Measurements from ENCODE around the gene ABCC2. TPM values are rescaled to one million over a fixed set of nuclear protein-coding genes. Genes with fewer than 3 reads are reported as not detected.

ABCC2 gene
- total RNA-seq, 1 donor from 2014 or later, result 1.9 TPM

- DNase-seq (ENCODE audit: low spot score), result no peak
- no peak overlapping the region for H3K4me3 Mint-ChIP-seq (ENCODE audit: unreplicated experiment)
- no peak for TF ChIP-seq CTCF (IDR thresholded peaks at IDR 0.05; ENCODE audit: unreplicated experiment)
- no peaks in the 10 kb centered on the region for H3K9me3 Mint-ChIP-seq (ENCODE audit: unreplicated experiment)
- H3K27me3 Mint-ChIP-seq (ENCODE audit: unreplicated experiment), result no peaks in the 10 kb centered on the region
- no peak overlapping the region for H3K27ac Mint-ChIP-seq (ENCODE audit: unreplicated experiment)
- H3K4me1 Mint-ChIP-seq (ENCODE audit: unreplicated experiment), result no peaks in the 10 kb centered on the region
- peaks cover 11% of the 10 kb centered on the region for H3K36me3 Mint-ChIP-seq (ENCODE audit: low read depth, unreplicated experiment)
Measured at GRCh38 chr10:99761365-99761764, 21.1 kb upstream of the ABCC2 start.

GRCh38 chr10:99765672-99766301, 16.7 kb upstream of the ABCC2 start:
- DNase-seq (ENCODE audit: low spot score), result no peak
- Mint-ChIP-seq H3K27ac (ENCODE audit: unreplicated experiment) (no peak overlapping the region), H3K9me3 (ENCODE audit: unreplicated experiment) (no peaks in the 10 kb centered on the region), H3K4me1 (ENCODE audit: unreplicated experiment) (peaks cover 2% of the 10 kb centered on the region), H3K27me3 (ENCODE audit: unreplicated experiment) (no peaks in the 10 kb centered on the region), H3K4me3 (ENCODE audit: unreplicated experiment) (no peak overlapping the region), H3K36me3 (ENCODE audit: low read depth, unreplicated experiment) (no peaks in the 10 kb centered on the region)
- TF ChIP-seq CTCF (IDR thresholded peaks at IDR 0.05; ENCODE audit: unreplicated experiment), result no peak

- peaks cover 2% of the 10 kb centered on the region for H3K4me1 Mint-ChIP-seq (ENCODE audit: unreplicated experiment)
- H3K27ac Mint-ChIP-seq (ENCODE audit: unreplicated experiment), result no peak overlapping the region
- H3K9me3 Mint-ChIP-seq (ENCODE audit: unreplicated experiment), result no peaks in the 10 kb centered on the region
- H3K4me3 Mint-ChIP-seq (ENCODE audit: unreplicated experiment), result no peak overlapping the region
- H3K36me3 Mint-ChIP-seq (ENCODE audit: low read depth, unreplicated experiment), result no peaks in the 10 kb centered on the region
- no peak for DNase-seq (ENCODE audit: low spot score)
- TF ChIP-seq CTCF (IDR thresholded peaks at IDR 0.05; ENCODE audit: unreplicated experiment), result no peak
- H3K27me3 Mint-ChIP-seq (ENCODE audit: unreplicated experiment), result no peaks in the 10 kb centered on the region
Measured at GRCh38 chr10:99766302-99766681, 16.1 kb upstream of the ABCC2 start.

GRCh38 chr10:99767901-99768300, 14.5 kb upstream of the ABCC2 start:
- no peaks in the 10 kb centered on the region for H3K9me3 Mint-ChIP-seq (ENCODE audit: unreplicated experiment)
- no peak for TF ChIP-seq CTCF (IDR thresholded peaks at IDR 0.05; ENCODE audit: unreplicated experiment)
- H3K4me1 Mint-ChIP-seq (ENCODE audit: unreplicated experiment), result peaks cover 2% of the 10 kb centered on the region

GRCh38 chr10:99768556-99768955, 13.9 kb upstream of the ABCC2 start:
- Mint-ChIP-seq H3K4me3 (ENCODE audit: unreplicated experiment) (no peak overlapping the region), H3K27me3 (ENCODE audit: unreplicated experiment) (no peaks in the 10 kb centered on the region), H3K27ac (ENCODE audit: unreplicated experiment) (no peak overlapping the region), H3K36me3 (ENCODE audit: low read depth, unreplicated experiment) (no peaks in the 10 kb centered on the region), H3K9me3 (ENCODE audit: unreplicated experiment) (no peaks in the 10 kb centered on the region), H3K4me1 (ENCODE audit: unreplicated experiment) (peaks cover 2% of the 10 kb centered on the region)
- DNase-seq (ENCODE audit: low spot score), result no peak
- no peak for TF ChIP-seq CTCF (IDR thresholded peaks at IDR 0.05; ENCODE audit: unreplicated experiment)

More at GRCh38 chr10:99767901-99768300, 14.5 kb upstream of the ABCC2 start:
- Mint-ChIP-seq H3K27ac (ENCODE audit: unreplicated experiment) (no peak overlapping the region), H3K4me3 (ENCODE audit: unreplicated experiment) (no peak overlapping the region), H3K27me3 (ENCODE audit: unreplicated experiment) (no peaks in the 10 kb centered on the region), H3K36me3 (ENCODE audit: low read depth, unreplicated experiment) (no peaks in the 10 kb centered on the region)
- DNase-seq (ENCODE audit: low spot score), result no peak

Measured in endothelial cell (in vitro differentiated cells).